ENCODE data around the gene PSAP. TPM values are rescaled to one million over a fixed set of nuclear protein-coding genes. Genes with fewer than 3 reads are reported as not detected.

Gene PSAP
- polyA plus RNA-seq, 2 of the 4 experiments (the other 2 are of a cell fraction): 690 to 1,519 TPM

DNA sequence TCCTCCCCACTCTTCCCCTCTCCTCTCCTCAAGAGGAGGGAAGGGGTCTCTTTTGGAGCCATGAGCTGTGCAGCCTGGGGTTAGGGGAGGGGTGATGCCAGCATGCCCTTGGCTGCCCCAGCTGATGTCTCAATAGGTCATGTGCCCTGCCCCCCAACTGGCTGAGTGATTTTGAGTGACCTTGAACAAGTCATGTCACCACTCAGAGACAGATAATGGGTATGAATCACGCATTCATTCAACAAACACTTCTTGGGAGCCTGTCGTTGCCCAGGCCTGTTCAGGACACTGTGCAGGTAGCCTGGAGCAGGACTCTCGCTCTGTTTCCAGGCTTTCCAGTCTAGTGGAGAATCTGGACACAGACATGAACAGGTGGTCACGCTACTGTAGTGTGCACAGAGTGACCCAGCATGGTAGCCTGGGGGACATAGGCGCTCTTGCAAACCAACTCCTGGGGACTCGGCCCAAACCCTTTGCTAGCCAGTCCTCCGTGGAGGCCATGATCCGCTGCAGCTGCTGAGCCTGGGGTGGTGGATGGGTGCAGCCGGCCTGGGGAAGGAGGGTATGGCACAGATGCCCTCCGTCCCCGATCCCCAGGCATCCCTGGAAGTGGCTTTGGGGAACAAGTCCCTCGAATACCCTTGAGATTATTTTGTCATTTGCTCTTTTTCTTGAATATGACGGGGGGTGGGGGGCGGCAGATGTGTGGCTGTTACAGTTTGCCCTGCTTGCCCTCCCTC lies 49.6 kb upstream of the PSAP start:
- no peak for DNase-seq (ENCODE audit: low read depth in 1 of 2, low spot score in 1 of 2)
- Histone ChIP-seq H3K27ac (0 out of 6 replicates have a peak overlapping the region, but pooled peaks of 1 of the 2 experiments have one; percentile 50), H3K4me1 (no peaks in the 10 kb centered on the region), H3K4me3 (no peak overlapping the region), H3K4me2 (no peak overlapping the region), H3K9me3 (no peaks in the 10 kb centered on the region; the same call in 2 of the 3 replicates)
- 87% methylated on average over 13 of the region's 14 CpGs for WGBS (ENCODE audit: missing lambda C conversion rate)
- FAIRE-seq: no peak
- TF ChIP-seq HOXA7 (CRISPR knock-in tag; IDR thresholded peaks at IDR 0.05): no peak
- no peak for TF ChIP-seq HDAC2 (IDR thresholded peaks at IDR 0.05)
- TF ChIP-seq POLR2A (IDR thresholded peaks at IDR 0.05; ENCODE audit: low read length): no peak
- TF ChIP-seq TP53 (CRISPR knock-in tag; IDR thresholded peaks at IDR 0.05): no peak
- no peak for TF ChIP-seq FOSB (CRISPR knock-in tag; IDR thresholded peaks at IDR 0.05)
- TF ChIP-seq NFE2L2 (conservative IDR thresholded peaks at IDR 0.05; ENCODE audit: low read length): no peak
- no peak for TF ChIP-seq EP300 (IDR thresholded peaks at IDR 0.05)
- TF ChIP-seq, protein P1, sequence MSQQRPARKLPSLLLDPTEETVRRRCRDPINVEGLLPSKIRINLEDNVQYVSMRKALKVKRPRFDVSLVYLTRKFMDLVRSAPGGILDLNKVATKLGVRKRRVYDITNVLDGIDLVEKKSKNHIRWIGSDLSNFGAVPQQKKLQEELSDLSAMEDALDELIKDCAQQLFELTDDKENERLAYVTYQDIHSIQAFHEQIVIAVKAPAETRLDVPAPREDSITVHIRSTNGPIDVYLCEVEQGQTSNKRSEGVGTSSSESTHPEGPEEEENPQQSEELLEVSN (IDR thresholded peaks at IDR 0.05; ENCODE audit: borderline replicate concordance, low read depth): no peak
- TF ChIP-seq, protein P2, sequence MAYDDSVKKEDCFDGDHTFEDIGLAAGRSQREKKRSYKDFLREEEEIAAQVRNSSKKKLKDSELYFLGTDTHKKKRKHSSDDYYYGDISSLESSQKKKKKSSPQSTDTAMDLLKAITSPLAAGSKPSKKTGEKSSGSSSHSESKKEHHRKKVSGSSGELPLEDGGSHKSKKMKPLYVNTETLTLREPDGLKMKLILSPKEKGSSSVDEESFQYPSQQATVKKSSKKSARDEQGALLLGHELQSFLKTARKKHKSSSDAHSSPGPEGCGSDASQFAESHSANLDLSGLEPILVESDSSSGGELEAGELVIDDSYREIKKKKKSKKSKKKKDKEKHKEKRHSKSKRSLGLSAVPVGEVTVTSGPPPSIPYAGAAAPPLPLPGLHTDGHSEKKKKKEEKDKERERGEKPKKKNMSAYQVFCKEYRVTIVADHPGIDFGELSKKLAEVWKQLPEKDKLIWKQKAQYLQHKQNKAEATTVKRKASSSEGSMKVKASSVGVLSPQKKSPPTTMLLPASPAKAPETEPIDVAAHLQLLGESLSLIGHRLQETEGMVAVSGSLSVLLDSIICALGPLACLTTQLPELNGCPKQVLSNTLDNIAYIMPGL (CRISPR knock-in tag; IDR thresholded peaks at IDR 0.05; ENCODE audit: borderline replicate concordance): no peak
- TF ChIP-seq PHF8 (IDR thresholded peaks at IDR 0.05; ENCODE audit: borderline replicate concordance, low read depth): no peak
- TF ChIP-seq BHLHE40 (IDR thresholded peaks at IDR 0.05; ENCODE audit: low read depth, low read length): no peak
- TF ChIP-seq, protein P3, sequence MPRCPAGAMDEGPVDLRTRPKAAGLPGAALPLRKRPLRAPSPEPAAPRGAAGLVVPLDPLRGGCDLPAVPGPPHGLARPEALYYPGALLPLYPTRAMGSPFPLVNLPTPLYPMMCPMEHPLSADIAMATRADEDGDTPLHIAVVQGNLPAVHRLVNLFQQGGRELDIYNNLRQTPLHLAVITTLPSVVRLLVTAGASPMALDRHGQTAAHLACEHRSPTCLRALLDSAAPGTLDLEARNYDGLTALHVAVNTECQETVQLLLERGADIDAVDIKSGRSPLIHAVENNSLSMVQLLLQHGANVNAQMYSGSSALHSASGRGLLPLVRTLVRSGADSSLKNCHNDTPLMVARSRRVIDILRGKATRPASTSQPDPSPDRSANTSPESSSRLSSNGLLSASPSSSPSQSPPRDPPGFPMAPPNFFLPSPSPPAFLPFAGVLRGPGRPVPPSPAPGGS (IDR thresholded peaks at IDR 0.05): no peak
- TF ChIP-seq, protein P4, sequence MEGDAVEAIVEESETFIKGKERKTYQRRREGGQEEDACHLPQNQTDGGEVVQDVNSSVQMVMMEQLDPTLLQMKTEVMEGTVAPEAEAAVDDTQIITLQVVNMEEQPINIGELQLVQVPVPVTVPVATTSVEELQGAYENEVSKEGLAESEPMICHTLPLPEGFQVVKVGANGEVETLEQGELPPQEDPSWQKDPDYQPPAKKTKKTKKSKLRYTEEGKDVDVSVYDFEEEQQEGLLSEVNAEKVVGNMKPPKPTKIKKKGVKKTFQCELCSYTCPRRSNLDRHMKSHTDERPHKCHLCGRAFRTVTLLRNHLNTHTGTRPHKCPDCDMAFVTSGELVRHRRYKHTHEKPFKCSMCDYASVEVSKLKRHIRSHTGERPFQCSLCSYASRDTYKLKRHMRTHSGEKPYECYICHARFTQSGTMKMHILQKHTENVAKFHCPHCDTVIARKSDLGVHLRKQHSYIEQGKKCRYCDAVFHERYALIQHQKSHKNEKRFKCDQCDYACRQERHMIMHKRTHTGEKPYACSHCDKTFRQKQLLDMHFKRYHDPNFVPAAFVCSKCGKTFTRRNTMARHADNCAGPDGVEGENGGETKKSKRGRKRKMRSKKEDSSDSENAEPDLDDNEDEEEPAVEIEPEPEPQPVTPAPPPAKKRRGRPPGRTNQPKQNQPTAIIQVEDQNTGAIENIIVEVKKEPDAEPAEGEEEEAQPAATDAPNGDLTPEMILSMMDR (IDR thresholded peaks at IDR 0.05): no peak
- TF ChIP-seq, protein P5, sequence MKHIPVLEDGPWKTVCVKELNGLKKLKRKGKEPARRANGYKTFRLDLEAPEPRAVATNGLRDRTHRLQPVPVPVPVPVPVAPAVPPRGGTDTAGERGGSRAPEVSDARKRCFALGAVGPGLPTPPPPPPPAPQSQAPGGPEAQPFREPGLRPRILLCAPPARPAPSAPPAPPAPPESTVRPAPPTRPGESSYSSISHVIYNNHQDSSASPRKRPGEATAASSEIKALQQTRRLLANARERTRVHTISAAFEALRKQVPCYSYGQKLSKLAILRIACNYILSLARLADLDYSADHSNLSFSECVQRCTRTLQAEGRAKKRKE (CRISPR knock-in tag; IDR thresholded peaks at IDR 0.05; ENCODE audit: low read depth): no peak
- TF ChIP-seq KDM1A (IDR thresholded peaks at IDR 0.05; ENCODE audit: low read depth): no peak
- no peak for TF ChIP-seq GATA3 (IDR thresholded peaks at IDR 0.05; ENCODE audit: borderline replicate concordance)
- TF ChIP-seq RCOR1 (IDR thresholded peaks at IDR 0.05; ENCODE audit: low read depth, low read length): no peak
- TF ChIP-seq HOXB13 (CRISPR knock-in tag; IDR thresholded peaks at IDR 0.05; ENCODE audit: low read depth): no peak
- POLR2A ChIA-PET: interaction anchor here (1.2 kb wide), 1 partner anchor 68 kb away, joined by 3 read pairs; no protein-coding TSS in a partner anchor
- ATAC-seq: no peak
- CTCF ChIA-PET: interaction anchor here (0.8 to 10.1 kb wide), 7 partner anchors 25 to 518 kb away, joined by 3 to 217 read pairs (median 3); no protein-coding TSS in a partner anchor
